Stimulated activated CD8-positive, alpha-beta memory T cell treated with anti-CD3 and anti-CD28 coated beads, Interleukin-15, amount 100 ng/mL, for 1 hour (primary cell): ENCODE data around the gene INSR.
"Not testable (repeated sequence)": the region's sequence is repeated elsewhere in the genome, so short reads cannot be mapped to it uniquely, and the experiment has no call there.

Source experiments
- DNase-seq: peaks from one replicate; pipeline ENCODE4 v3.0.0-alpha.2; 2020; ENCODE audit warnings: low read depth

Gene INSR

GRCh38 chr19:7293762-7294557 lies at the start of gene INSR:
TSS of gene INSR (minus strand) at chr19:7294414. CDS start at chr19:7293891, 523 bp downstream.
- no peak for DNase-seq

GRCh38 chr19:7342143-7342542 lies 47.9 kb upstream of the INSR start:
- no peak for DNase-seq

- DNase-seq: peak; percentile 83
Measured at GRCh38 chr19:7340959-7341837, 47.0 kb upstream of the INSR start.

GRCh38 chr19:7337380-7338194 lies 43.4 kb upstream of the INSR start:
- no peak for DNase-seq

- no peak for DNase-seq
Measured at GRCh38 chr19:7336321-7336973, 42.2 kb upstream of the INSR start.

GRCh38 chr19:7333198-7334118 lies 39.2 kb upstream of the INSR start:
- no peak for DNase-seq

GRCh38 chr19:7331446-7331845 lies 37.2 kb upstream of the INSR start:
- no peak for DNase-seq

- DNase-seq: no peak
Measured at GRCh38 chr19:7328647-7329046, 34.4 kb upstream of the INSR start.

- DNase-seq: no peak
Measured at GRCh38 chr19:7327802-7328201, 33.6 kb upstream of the INSR start.

GRCh38 chr19:7326105-7326877 lies 32.1 kb upstream of the INSR start:
- no peak for DNase-seq

GRCh38 chr19:7318176-7318575 lies 24.0 kb upstream of the INSR start:
- no peak for DNase-seq

GRCh38 chr19:7312816-7313215 lies 18.6 kb upstream of the INSR start:
- DNase-seq: no peak

- no peak for DNase-seq
Measured at GRCh38 chr19:7311911-7312310, 17.7 kb upstream of the INSR start.

- not testable (repeated sequence) for DNase-seq
Measured at GRCh38 chr19:7308327-7308726, 14.1 kb upstream of the INSR start.

GRCh38 chr19:7307590-7308218 lies 13.5 kb upstream of the INSR start:
- no peak for DNase-seq

- DNase-seq: no peak
Measured at GRCh38 chr19:7304200-7304599, 10.0 kb upstream of the INSR start.

GRCh38 chr19:7303470-7303869 lies 9.3 kb upstream of the INSR start:
- DNase-seq: no peak

- no peak for DNase-seq
Measured at GRCh38 chr19:7301525-7301924, 7.3 kb upstream of the INSR start.

GRCh38 chr19:7297742-7298141 lies 3.5 kb upstream of the INSR start:
- DNase-seq: no peak
